Fibroblast of lung (primary cell): Measurements from ENCODE around the gene CNST.

Experiments
- EZH2 ChIP-seq: IDR thresholded peaks from 2 replicates; pipeline ENCODE4 v1.5.1; 2012; ENCODE audit warnings: low read length, control low read depth, mild to moderate bottlenecking; ENCODE audit errors: missing control alignments
- TF ChIP-seq, protein P1 (sequence below), 2 donors: IDR thresholded peaks in 1 of 2; conservative IDR thresholded peaks in 1 of 2; 1 replicate in 1 of 2; 2 replicates in 1 of 2; pipeline ENCODE4 v1.5.1; 2011 to 2012; ENCODE audit warnings: low read length in 2 of 2, control low read depth in 1 of 2, inconsistent platforms in 1 of 2, low read depth in 1 of 2, mild to moderate bottlenecking in 1 of 2

DNA sequence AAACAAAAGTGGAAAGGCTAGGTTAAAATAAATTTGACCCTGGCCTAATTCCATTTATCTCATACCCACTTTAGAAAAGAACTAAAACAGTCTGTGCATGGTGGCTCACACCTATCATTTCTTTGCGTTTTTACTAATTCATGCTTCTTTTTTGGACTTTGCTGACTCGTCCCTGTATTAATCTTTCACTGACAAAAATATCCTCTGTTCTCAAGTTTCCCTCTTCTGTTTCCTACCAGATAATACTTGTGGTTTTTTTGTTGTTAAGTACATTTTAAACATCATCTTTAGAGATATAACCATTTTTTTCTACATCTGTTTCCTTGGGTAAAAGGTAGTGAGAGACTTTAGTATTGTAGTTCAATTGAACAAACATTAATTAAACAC, 11.5 kb downstream of the CNST start:
- TF ChIP-seq, protein P1, sequence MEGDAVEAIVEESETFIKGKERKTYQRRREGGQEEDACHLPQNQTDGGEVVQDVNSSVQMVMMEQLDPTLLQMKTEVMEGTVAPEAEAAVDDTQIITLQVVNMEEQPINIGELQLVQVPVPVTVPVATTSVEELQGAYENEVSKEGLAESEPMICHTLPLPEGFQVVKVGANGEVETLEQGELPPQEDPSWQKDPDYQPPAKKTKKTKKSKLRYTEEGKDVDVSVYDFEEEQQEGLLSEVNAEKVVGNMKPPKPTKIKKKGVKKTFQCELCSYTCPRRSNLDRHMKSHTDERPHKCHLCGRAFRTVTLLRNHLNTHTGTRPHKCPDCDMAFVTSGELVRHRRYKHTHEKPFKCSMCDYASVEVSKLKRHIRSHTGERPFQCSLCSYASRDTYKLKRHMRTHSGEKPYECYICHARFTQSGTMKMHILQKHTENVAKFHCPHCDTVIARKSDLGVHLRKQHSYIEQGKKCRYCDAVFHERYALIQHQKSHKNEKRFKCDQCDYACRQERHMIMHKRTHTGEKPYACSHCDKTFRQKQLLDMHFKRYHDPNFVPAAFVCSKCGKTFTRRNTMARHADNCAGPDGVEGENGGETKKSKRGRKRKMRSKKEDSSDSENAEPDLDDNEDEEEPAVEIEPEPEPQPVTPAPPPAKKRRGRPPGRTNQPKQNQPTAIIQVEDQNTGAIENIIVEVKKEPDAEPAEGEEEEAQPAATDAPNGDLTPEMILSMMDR (conservative IDR thresholded peaks at IDR 0.05 in 1 of 2, IDR thresholded peaks at IDR 0.05 in 1 of 2; ENCODE audit: low read depth in 1 of 2, low read length in 2 of 2): no peak
- no peak for TF ChIP-seq EZH2
